Measurements from ENCODE around the gene NRCAM. TPM values are rescaled to one million over a fixed set of nuclear protein-coding genes. Genes with fewer than 3 reads are reported as not detected.

NRCAM gene
- total and polyA plus RNA-seq, 2 of the 13 experiments (the other 11 are each of a cell fraction or from before 2014, with no cell fraction given) = 0.31 to 0.33 TPM

DNA sequence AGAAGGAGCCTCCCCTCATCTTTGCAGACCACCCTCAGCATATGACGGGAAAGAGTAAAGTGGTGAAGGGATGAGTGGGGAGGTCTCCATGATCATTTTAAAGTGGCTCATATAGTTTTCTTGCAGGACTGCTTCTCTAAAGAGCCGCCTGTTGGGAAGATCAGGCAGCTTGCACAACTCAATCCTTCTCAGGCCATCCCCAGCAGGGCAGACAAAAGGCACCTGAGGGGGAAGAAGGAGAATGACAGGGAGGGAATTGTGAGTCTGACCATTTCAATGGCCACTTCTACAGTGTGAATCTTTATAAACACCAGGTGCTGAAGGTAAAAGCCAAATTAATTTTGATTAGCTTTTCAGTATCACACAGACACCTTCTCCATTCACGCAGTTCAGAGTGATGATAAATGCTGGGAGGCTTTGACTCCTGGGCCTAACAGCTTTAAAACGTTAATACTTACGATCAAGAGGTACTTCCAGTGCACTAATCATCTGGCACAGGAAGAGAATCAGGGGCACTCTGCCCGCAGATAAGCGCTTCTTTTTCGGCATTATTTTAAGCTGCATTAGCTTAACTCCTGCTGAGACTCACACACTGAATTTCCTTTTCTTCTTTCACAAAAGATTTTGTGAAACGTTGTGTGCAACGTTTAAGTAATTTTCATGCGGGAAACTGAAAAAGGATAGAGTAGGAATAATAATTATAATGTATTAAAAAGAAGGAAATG lies 216.6 kb downstream of the NRCAM start (continued):
- TF ChIP-seq ZXDC (CRISPR knock-in tag; IDR thresholded peaks at IDR 0.05) = no peak
- TF ChIP-seq, protein P1, sequence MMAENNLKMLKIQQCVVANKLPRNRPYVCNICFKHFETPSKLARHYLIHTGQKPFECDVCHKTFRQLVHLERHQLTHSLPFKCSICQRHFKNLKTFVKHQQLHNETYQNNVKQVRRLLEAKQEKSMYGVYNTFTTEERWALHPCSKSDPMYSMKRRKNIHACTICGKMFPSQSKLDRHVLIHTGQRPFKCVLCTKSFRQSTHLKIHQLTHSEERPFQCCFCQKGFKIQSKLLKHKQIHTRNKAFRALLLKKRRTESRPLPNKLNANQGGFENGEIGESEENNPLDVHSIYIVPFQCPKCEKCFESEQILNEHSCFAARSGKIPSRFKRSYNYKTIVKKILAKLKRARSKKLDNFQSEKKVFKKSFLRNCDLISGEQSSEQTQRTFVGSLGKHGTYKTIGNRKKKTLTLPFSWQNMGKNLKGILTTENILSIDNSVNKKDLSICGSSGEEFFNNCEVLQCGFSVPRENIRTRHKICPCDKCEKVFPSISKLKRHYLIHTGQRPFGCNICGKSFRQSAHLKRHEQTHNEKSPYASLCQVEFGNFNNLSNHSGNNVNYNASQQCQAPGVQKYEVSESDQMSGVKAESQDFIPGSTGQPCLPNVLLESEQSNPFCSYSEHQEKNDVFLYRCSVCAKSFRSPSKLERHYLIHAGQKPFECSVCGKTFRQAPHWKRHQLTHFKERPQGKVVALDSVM (CRISPR knock-in tag; IDR thresholded peaks at IDR 0.05) = no peak

- Histone ChIP-seq H3K27ac (ENCODE audit: extremely low read length, insufficient read depth, low read length) (no peak overlapping the region), H3K9ac (ENCODE audit: insufficient read depth, low read depth, low read length) (no peak overlapping the region), H3K4me2 (ENCODE audit: low read depth, low read length) (no peak overlapping the region), H3K4me1 (ENCODE audit: insufficient read depth, low read length) (peaks cover 22% of the 10 kb centered on the region), H3K27me3 (ENCODE audit: control insufficient read depth in 1 of 2, insufficient read depth in 2 of 2, low read length in 2 of 2) (peaks cover 0 to 1% of the 10 kb centered on the region in 2 experiments; a peak in 1 of 5 replicates), H2AFZ (ENCODE audit: low read length) (no peak overlapping the region), H3K9me3 (ENCODE audit: low read length) (no peaks in the 10 kb centered on the region), H3K4me3 (replicated peaks in 1 of 3; ENCODE audit: insufficient read depth in 1 of 3, low read depth in 2 of 3, low read length in 3 of 3) (no peak overlapping the region), H3K36me3 (replicated peaks in 1 of 2; ENCODE audit: control insufficient read depth in 1 of 2, insufficient read depth in 2 of 2, low read length in 2 of 2) (no peaks in the 10 kb centered on the region), H3K79me2 (ENCODE audit: insufficient read depth, low read length) (no peaks in the 10 kb centered on the region), H4K20me1 (ENCODE audit: insufficient read depth, low read length) (no peaks in the 10 kb centered on the region)
- in situ Hi-C loops (cut with HindIII; ENCODE audit: extremely low pct_ligation_motif_present, low pct_unique_long_range_greater_than_20kb) (no loop called here), intact Hi-C loops (cut with micrococcal nuclease; ENCODE audit: unreplicated experiment) (no loop called here)
- FAIRE-seq = no peak
- TF ChIP-seq, protein P2, sequence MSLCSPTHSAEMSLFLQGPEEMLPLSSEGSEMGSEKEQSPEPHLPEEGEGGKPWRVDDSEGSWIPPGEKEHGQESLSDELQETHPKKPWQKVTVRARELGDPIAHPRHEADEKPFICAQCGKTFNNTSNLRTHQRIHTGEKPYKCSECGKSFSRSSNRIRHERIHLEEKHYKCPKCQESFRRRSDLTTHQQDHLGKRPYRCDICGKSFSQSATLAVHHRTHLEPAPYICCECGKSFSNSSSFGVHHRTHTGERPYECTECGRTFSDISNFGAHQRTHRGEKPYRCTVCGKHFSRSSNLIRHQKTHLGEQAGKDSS (CRISPR knock-in tag; IDR thresholded peaks at IDR 0.05; ENCODE audit: borderline replicate concordance, low read depth) = no peak
- no peak for TF ChIP-seq DRAP1 (CRISPR knock-in tag; IDR thresholded peaks at IDR 0.05)
- no peak for ATAC-seq
- 17% methylated on average over 1 of the region's 2 CpGs for WGBS (ENCODE audit: low lambda C conversion rate)
- no peak for DNase-seq (ENCODE audit: low spot score)
- ChIA-PET CTCF (ENCODE audit: low intra/inter-chr PET ratio, low total read pairs) (no interaction called here), POLR2A (no interaction called here)
- BruUV-seq (replicated peaks) = no TSS peak
Measured at GRCh38 chr7:108236681-108237415, 219.4 kb downstream of the NRCAM start.

All from HepG2 (cell line).